Osteoblast (primary cell): Measurements from ENCODE around the gene NUDC. TPM values are rescaled to one million over a fixed set of nuclear protein-coding genes. Genes with fewer than 3 reads are reported as not detected.
A peak's percentile ranks its signal among the peaks of the same experiment; 100 is the strongest.
"Not testable (repeated sequence)": the region's sequence is repeated elsewhere in the genome, so short reads cannot be mapped to it uniquely, and the experiment has no call there.

Experiments used
- DNase-seq: peaks from one replicate; pipeline ENCODE4 v3.0.0; 2011; ENCODE audit warnings: low spot score, mixed read lengths; ENCODE audit not compliant: insufficient read length; ENCODE audit errors: missing footprints
- H2AFZ ChIP-seq: 2 replicates; pipeline ENCODE4 v1.6.0; 2011; ENCODE audit warnings: mild to moderate bottlenecking, low read length
- H3K27ac ChIP-seq: 2 replicates; pipeline ENCODE4 v1.5.1; 2011; ENCODE audit warnings: mild to moderate bottlenecking, low read depth, low read length, moderate library complexity
- H3K27me3 ChIP-seq: 2 replicates; pipeline ENCODE4 v1.6.0; 2012; ENCODE audit warnings: mild to moderate bottlenecking, control low read depth, inconsistent platforms, low read length, moderate library complexity; ENCODE audit not compliant: insufficient read depth
- H3K36me3 ChIP-seq: 2 replicates; pipeline ENCODE4 v1.5.1; 2011; ENCODE audit warnings: mild to moderate bottlenecking, low read length, control low read depth, moderate library complexity; ENCODE audit not compliant: insufficient read depth
- H3K4me1 ChIP-seq: 2 replicates; pipeline ENCODE4 v1.5.1; 2011; ENCODE audit warnings: mild to moderate bottlenecking, low read length, control low read depth, moderate library complexity; ENCODE audit not compliant: insufficient read depth
- H3K4me2 ChIP-seq: 2 replicates; pipeline ENCODE4 v1.6.0; 2011; ENCODE audit warnings: mild to moderate bottlenecking, low read length; ENCODE audit not compliant: insufficient read depth
- H3K4me3 ChIP-seq: fragments of 200-600 bp; sonication (generic); 3 replicates; pipeline ENCODE4 v1.5.1; 2012; ENCODE audit warnings: mild to moderate bottlenecking, low read length, inconsistent platforms; ENCODE audit not compliant: insufficient read depth
- H3K79me2 ChIP-seq: 2 replicates; pipeline ENCODE4 v1.6.0; 2012; ENCODE audit warnings: mild to moderate bottlenecking, low read length, control low read depth, inconsistent platforms; ENCODE audit not compliant: insufficient read depth
- H3K9me3 ChIP-seq: 2 replicates; pipeline ENCODE4 v1.5.1; 2011; ENCODE audit warnings: low read depth, low read length, control low read depth
- H4K20me1 ChIP-seq: 2 replicates; pipeline ENCODE4 v1.6.0; 2012; ENCODE audit warnings: mild to moderate bottlenecking, low read length, control low read depth; ENCODE audit not compliant: insufficient read depth
- total RNA-seq: library from RNA; depleted of rRNA; stranded (reverse); fragments of >200 nt; gene quantifications from 2 replicates; pipeline ENCODE4 v1.2.3, GENCODE V29; 2012
- TF ChIP-seq, protein P1 (sequence below): IDR thresholded peaks from 2 replicates; pipeline ENCODE4 v1.5.1; 2011; ENCODE audit warnings: mild to moderate bottlenecking, low read depth, low read length, moderate library complexity; ENCODE audit errors: extremely low read depth

Gene NUDC
- total RNA-seq, 1 donor = 15.9 TPM

DNA sequence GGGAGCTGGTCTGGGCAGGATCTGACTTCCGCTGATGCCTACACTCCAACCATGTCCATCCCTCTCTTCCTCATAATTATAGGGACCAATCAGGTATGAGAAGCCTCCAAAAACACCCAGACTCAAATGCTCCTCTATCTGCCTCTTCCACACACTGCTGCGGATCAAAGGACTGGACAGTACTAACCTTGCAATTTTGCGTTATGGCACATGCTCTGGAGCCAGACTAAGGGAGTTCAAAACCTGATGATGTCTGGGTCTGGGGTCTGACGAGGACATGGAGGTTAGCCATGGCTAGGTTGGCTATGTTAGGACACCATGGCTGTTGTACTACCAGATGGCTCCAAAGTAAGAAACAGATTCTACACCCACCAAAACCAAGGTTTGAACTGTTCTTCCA lies 41.8 kb upstream of the NUDC start:
- H3K27me3 ChIP-seq = no peaks in the 10 kb centered on the region
- H2AFZ ChIP-seq = no peak overlapping the region
- peaks cover 15% of the 10 kb centered on the region for H3K79me2 ChIP-seq
- DNase-seq = no peak
- H4K20me1 ChIP-seq = no peaks in the 10 kb centered on the region
- H3K36me3 ChIP-seq = peaks cover 80% of the 10 kb centered on the region
- no peak overlapping the region for H3K4me2 ChIP-seq
- H3K4me3 ChIP-seq = no peak overlapping the region
- H3K9me3 ChIP-seq = no peaks in the 10 kb centered on the region
- H3K27ac ChIP-seq = no peak overlapping the region
- H3K4me1 ChIP-seq = no peaks in the 10 kb centered on the region
- TF ChIP-seq, protein P1, sequence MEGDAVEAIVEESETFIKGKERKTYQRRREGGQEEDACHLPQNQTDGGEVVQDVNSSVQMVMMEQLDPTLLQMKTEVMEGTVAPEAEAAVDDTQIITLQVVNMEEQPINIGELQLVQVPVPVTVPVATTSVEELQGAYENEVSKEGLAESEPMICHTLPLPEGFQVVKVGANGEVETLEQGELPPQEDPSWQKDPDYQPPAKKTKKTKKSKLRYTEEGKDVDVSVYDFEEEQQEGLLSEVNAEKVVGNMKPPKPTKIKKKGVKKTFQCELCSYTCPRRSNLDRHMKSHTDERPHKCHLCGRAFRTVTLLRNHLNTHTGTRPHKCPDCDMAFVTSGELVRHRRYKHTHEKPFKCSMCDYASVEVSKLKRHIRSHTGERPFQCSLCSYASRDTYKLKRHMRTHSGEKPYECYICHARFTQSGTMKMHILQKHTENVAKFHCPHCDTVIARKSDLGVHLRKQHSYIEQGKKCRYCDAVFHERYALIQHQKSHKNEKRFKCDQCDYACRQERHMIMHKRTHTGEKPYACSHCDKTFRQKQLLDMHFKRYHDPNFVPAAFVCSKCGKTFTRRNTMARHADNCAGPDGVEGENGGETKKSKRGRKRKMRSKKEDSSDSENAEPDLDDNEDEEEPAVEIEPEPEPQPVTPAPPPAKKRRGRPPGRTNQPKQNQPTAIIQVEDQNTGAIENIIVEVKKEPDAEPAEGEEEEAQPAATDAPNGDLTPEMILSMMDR = no peak

DNA sequence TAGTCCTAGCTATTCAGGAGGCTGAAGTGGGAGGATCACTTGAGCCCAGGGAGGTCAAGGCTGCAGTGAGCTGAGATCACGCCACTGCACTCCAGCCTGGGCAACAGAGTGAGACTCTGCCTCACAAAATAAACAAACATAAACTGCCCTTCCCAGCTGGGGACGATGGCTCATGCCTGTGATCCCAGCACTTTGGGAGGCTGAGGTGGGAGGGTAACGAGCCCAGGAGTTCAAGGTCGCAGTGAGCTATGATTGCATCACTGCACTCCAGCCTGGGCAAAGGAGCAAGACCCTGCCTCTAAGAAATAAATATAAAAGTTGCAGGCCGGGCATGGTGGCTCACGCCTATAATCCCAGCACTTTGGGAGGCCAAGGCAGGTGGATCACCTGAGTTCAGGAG lies 39.9 kb upstream of the NUDC start:
- DNase-seq, H3K4me2 ChIP-seq, H3K4me1 ChIP-seq, H3K4me3 ChIP-seq, H3K27me3 ChIP-seq, H3K27ac ChIP-seq, H3K9me3 ChIP-seq, H4K20me1 ChIP-seq, H2AFZ ChIP-seq: not testable (repeated sequence)
- H3K36me3 ChIP-seq = peaks cover 85% of the 10 kb centered on the region
- H3K79me2 ChIP-seq = peaks cover 22% of the 10 kb centered on the region

- H3K27ac ChIP-seq = no peak overlapping the region
- no peaks in the 10 kb centered on the region for H3K27me3 ChIP-seq
- H3K4me1 ChIP-seq = no peaks in the 10 kb centered on the region
- no peak overlapping the region for H3K4me3 ChIP-seq
- peaks cover 20% of the 10 kb centered on the region for H3K79me2 ChIP-seq
- H3K4me2 ChIP-seq = no peak overlapping the region
- no peak for DNase-seq
- H4K20me1 ChIP-seq = peaks cover 14% of the 10 kb centered on the region
- peaks cover 80% of the 10 kb centered on the region for H3K36me3 ChIP-seq
- no peak overlapping the region for H2AFZ ChIP-seq
- H3K9me3 ChIP-seq = no peaks in the 10 kb centered on the region
- TF ChIP-seq, protein P1 = no peak
These were observed 38.7 kb upstream of the NUDC start for GRCh38 chr1:26882696-26883463.

- Histone ChIP-seq H3K79me2 (peaks cover 41% of the 10 kb centered on the region), H3K9me3 (no peaks in the 10 kb centered on the region), H2AFZ (no peak overlapping the region), H3K27me3 (no peaks in the 10 kb centered on the region), H3K27ac (no peak overlapping the region), H3K4me1 (peaks cover 10% of the 10 kb centered on the region), H4K20me1 (peaks cover 23% of the 10 kb centered on the region), H3K36me3 (peaks cover 59% of the 10 kb centered on the region), H3K4me2 (no peak overlapping the region), H3K4me3 (no peak overlapping the region)
- DNase-seq = peak; percentile 90
- TF ChIP-seq, protein P1 = peak; percentile 61
These were observed 34.4 kb upstream of the NUDC start for GRCh38 chr1:26887125-26887524.
